DMS53 treated with DMSO at 0.1 percent for 48 hours (cell line): ENCODE data around the gene SRPK1.
"Not testable (repeated sequence)": the region's sequence is repeated elsewhere in the genome, so short reads cannot be mapped to it uniquely, and the experiment has no call there.

Experiments used
- DNase-seq: peaks from one replicate; lab custom pipeline; 2025; ENCODE audit not compliant: unreplicated experiment; lab: John Stamatoyannopoulos, UW

Gene SRPK1

GRCh38 chr6:35920793-35921732 is at the start of gene SRPK1:
SRPK1 (minus strand) TSS chr6:35921098; CDS start chr6:35921056, 42 bp downstream.
- peak; percentile 72 for DNase-seq

- DNase-seq: no peak
These were observed 49.3 kb upstream of the SRPK1 start for GRCh38 chr6:35970181-35970580.

- no peak for DNase-seq
These were observed 48.7 kb upstream of the SRPK1 start for GRCh38 chr6:35969646-35970045.

- no peak for DNase-seq
These were observed 47.9 kb upstream of the SRPK1 start for GRCh38 chr6:35968821-35969220.

GRCh38 chr6:35967076-35967774 is 46.3 kb upstream of the SRPK1 start:
- peak; percentile 89 for DNase-seq

- no peak for DNase-seq
These were observed 42.1 kb upstream of the SRPK1 start for GRCh38 chr6:35962779-35963560.

- no peak for DNase-seq
These were observed 39.3 kb upstream of the SRPK1 start for GRCh38 chr6:35960187-35960586.

- DNase-seq: no peak
These were observed 35.1 kb upstream of the SRPK1 start for GRCh38 chr6:35955970-35956369.

- no peak for DNase-seq
These were observed 34.6 kb upstream of the SRPK1 start for GRCh38 chr6:35955521-35955920.

- DNase-seq: no peak
These were observed 34.2 kb upstream of the SRPK1 start for GRCh38 chr6:35955071-35955470.

- DNase-seq: no peak
These were observed 33.4 kb upstream of the SRPK1 start for GRCh38 chr6:35954333-35954732.

GRCh38 chr6:35948725-35949124 is 27.8 kb upstream of the SRPK1 start:
- DNase-seq: peak; percentile 16

- no peak for DNase-seq
These were observed 24.7 kb upstream of the SRPK1 start for GRCh38 chr6:35945650-35946025.

- DNase-seq: no peak
These were observed 22.5 kb upstream of the SRPK1 start for GRCh38 chr6:35943390-35943789.

- DNase-seq: no peak
These were observed 21.5 kb upstream of the SRPK1 start for GRCh38 chr6:35942355-35942754.

GRCh38 chr6:35941170-35941569 is 20.3 kb upstream of the SRPK1 start:
- not testable (repeated sequence) for DNase-seq

GRCh38 chr6:35940014-35940413 is 19.1 kb upstream of the SRPK1 start:
- not testable (repeated sequence) for DNase-seq

GRCh38 chr6:35939259-35939658 is 18.4 kb upstream of the SRPK1 start:
- not testable (repeated sequence) for DNase-seq

- DNase-seq: no peak
These were observed 15.9 kb upstream of the SRPK1 start for GRCh38 chr6:35936681-35937359.

GRCh38 chr6:35935469-35935868 is 14.6 kb upstream of the SRPK1 start:
- no peak for DNase-seq

- DNase-seq: no peak
These were observed 12.9 kb upstream of the SRPK1 start for GRCh38 chr6:35933844-35934243.
